ENCODE measurements around the gene TBC1D16. TPM values are rescaled to one million over a fixed set of nuclear protein-coding genes. Genes with fewer than 3 reads are reported as not detected.

TBC1D16 gene
- total RNA-seq, 1 donor from 2014 or later, result 23.3 TPM

GRCh38 chr17:79926605-79927135 lies 109.0 kb downstream of the TBC1D16 start:
- DNase-seq, result no peak

GRCh38 chr17:79926142-79926604 lies 109.5 kb downstream of the TBC1D16 start:
- no peak for DNase-seq

- peak; percentile 91 for DNase-seq
Measured at GRCh38 chr17:79925242-79925957, 110.3 kb downstream of the TBC1D16 start.

GRCh38 chr17:79924639-79924976 lies 111.1 kb downstream of the TBC1D16 start:
- no peak for DNase-seq

- DNase-seq, result peak; percentile 59
Measured at GRCh38 chr17:79923974-79924638, 111.6 kb downstream of the TBC1D16 start.

- no peak for DNase-seq
Measured at GRCh38 chr17:79922798-79923197, 112.9 kb downstream of the TBC1D16 start.

GRCh38 chr17:79922116-79922601 lies 113.5 kb downstream of the TBC1D16 start:
- no peak for DNase-seq

- no peak for DNase-seq
Measured at GRCh38 chr17:79921411-79922115, 114.1 kb downstream of the TBC1D16 start.

- DNase-seq, result no peak
Measured at GRCh38 chr17:79920751-79921410, 114.8 kb downstream of the TBC1D16 start.

- DNase-seq, result no peak
Measured at GRCh38 chr17:79919862-79920720, 115.6 kb downstream of the TBC1D16 start.

- DNase-seq, result peak; percentile 93
Measured at GRCh38 chr17:79919164-79919585, 116.5 kb downstream of the TBC1D16 start.

GRCh38 chr17:79918581-79919163 lies 117.0 kb downstream of the TBC1D16 start:
- DNase-seq, result no peak

GRCh38 chr17:79917902-79918484 lies 117.7 kb downstream of the TBC1D16 start:
- DNase-seq, result no peak

GRCh38 chr17:79916991-79917901 lies 118.4 kb downstream of the TBC1D16 start:
- no peak for DNase-seq

- no peak for DNase-seq
Measured at GRCh38 chr17:79916506-79916905, 119.2 kb downstream of the TBC1D16 start.

GRCh38 chr17:79915850-79916430 lies 119.7 kb downstream of the TBC1D16 start:
- peak; percentile 47 for DNase-seq

- DNase-seq, result no peak
Measured at GRCh38 chr17:79914813-79915740, 120.6 kb downstream of the TBC1D16 start.
